GM19468 (cell line): Measurements from ENCODE around the gene ZNF398.
"Not testable (repeated sequence)": the region's sequence is repeated elsewhere in the genome, so short reads cannot be mapped to it uniquely, and the experiment has no call there.

Experiments
- ATAC-seq: cut with Tn5 transposase; IDR thresholded peaks from one replicate; pipeline ENCODE4 v1.9.1; 2021; ENCODE audit warnings: mild to moderate bottlenecking, moderate library complexity, moderate number of reproducible peaks; ENCODE audit not compliant: unreplicated experiment; ENCODE audit errors: extremely low read depth

Gene ZNF398

DNA sequence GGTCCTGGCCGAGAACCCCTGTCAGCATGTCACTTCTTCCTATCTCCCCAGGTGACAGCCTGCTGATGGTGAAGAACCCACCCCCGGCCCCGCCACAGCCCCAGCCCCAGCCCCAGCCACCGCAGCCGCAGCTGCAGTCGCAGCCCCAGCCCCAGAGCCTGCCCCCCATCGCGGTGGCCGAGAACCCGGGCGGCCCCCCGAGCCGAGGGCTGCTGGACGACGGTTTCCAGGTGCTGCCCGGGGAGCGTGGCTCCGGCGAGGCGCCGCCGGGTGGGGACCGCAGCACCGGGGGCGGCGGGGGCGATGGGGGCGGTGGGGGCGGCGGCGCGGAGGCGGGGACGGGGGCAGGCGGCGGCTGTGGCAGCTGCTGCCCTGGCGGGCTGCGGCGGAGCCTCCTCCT, 76.5 kb downstream of the ZNF398 start:
- ATAC-seq: no peak

DNA sequence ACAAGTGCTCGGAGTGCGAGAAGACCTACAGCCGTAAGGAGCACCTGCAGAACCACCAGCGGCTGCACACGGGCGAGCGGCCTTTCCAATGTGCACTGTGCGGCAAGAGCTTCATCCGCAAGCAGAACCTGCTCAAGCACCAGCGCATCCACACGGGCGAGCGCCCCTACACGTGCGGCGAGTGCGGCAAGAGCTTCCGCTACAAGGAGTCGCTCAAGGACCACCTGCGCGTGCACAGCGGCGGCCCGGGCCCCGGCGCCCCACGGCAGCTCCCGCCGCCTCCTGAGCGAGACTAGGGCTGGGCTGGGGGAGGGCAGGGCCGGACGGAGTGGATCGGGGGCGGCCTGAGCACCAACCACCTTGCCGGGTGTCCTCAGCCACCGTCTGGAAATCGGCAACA, 77.1 kb downstream of the ZNF398 start:
- ATAC-seq: no peak

DNA sequence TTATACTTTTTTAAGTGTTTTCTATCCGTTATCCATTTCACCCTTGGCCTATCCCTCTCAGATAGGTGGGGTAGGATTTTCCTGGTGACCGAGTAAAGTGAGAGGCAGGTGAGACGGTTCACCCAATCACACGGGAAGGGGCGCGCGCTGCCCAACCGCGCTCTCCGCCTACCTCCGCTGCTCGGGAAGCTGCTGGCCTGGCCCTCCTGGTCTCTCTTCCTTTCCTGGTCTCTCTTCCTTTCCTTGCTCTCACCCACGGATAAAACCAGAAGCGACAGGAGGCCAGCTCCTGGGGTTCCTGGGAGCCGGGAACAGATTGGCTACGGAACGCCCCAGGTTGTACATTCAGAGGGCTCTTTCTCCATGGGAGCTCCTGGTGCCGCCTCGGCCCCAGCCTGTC, 77.9 kb downstream of the ZNF398 start:
- no peak for ATAC-seq

DNA sequence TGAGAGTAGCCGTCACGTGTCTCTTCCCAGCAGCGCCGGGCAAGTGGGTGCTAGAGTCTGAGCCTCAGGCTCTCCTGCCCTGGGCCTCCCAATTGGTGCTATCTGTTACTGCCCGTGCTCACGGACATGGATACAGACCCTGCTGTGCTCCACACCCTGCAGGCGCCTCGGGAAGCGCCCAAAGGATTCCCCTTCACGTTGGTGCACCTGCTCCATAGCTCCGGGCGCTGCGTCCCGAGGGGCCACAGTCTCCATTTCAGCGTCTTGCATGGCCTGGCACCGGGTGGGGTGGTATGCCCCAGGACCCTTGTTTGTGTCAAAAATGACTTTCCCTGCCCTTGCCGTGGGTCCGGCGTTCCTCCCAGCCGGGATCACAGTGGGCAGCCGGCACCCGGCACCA, 78.4 kb downstream of the ZNF398 start:
- no peak for ATAC-seq

DNA sequence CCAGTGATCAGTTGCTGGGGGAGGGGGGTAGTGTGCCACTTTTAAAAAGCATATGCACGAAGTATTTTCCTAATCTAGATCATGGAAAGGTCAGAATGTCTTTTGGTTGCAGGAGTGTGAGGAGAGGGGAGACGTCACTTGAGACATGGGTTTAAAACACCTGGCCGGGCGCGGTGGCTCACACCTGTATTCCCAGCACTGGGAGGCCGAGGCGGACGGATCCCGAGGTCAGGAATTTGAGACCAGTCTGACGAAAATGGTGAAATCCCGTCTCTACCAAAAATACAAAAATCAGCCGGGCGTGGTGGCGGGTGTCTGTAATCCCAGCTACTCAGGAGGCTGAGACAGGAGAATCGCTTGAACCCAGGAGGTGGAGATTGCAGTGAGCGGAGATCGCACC, 79.1 kb downstream of the ZNF398 start:
- ATAC-seq: not testable (repeated sequence)

DNA sequence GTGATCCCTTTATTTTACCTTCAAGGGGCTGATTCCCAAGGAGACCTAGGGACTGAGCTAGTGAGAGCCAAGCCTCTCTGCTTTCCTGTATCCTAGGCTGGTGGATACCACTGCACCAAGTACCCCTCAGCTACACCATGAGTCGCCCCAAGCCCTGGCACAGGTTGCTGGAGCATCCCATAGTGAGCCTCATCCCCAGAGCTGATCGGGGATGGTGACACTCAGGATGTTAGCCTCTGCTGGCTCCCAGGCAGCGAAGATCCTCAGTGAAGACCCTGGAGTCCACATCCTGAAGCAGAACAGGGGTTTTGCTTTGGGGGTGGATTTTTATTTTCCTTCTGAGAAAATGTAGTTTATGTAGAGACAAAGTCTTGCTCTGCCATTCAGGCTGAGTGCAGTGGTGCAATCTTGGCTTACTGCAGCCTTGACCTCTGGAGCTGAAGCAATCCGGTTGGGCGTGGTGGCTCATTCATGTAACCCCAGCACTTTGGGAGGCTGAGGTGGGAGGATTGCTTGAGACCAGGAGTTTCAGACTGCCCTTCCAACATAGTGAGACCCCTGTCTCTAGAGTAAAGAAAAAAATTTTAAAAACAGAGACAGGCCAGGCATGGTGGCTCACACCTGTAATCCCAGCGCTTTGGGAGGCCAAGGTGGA, 79.7 kb downstream of the ZNF398 start:
- no peak for ATAC-seq

DNA sequence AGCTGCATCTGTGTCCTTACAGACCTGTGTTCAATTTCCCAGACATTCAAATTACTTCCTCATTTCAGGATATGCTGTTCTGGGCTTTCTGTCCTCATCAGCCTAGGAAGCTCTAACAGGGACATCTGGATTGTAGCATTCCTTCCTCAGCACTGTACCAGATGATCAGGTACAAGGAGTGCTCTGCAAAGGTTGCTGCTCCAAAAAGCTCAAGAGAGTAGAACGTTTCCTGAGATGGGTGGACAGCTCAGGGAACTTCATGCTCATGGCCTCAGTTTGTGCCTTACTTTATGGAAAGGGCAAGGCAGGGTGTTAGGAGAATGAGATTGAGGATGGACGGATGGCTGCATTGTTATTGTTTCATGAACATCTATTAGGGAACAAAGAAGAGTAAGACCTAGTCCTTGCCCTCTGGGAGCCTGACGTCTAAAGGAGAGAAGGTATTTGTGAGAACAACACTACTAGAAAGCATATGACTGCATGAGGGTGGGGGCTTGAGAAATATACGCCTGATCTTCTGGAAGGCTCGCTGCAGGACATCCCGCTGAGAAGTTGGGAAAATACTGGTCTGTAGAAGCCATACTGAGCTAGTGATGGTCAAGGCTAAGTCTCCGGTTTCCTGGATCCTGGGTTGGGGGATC, 81.7 kb downstream of the ZNF398 start:
- ATAC-seq: no peak

DNA sequence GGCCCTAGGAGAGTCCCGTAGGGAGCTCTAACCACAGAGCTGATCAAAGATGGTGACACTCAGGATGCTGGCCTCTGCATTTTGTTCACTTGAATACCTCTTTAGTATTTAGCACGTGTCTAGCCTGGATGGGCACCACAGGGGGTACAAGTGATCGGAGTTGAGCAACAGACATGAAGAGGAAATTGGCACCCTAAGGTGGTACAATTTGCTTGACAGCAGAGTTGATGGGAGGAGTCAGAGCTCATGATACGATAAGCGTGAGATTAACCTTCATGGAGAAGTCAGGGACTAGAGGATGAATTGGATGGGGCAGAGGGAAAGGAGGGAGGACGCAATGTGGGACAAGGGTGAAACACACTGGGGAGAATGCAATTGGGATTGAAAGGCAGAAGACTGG, 82.3 kb downstream of the ZNF398 start:
- no peak for ATAC-seq

DNA sequence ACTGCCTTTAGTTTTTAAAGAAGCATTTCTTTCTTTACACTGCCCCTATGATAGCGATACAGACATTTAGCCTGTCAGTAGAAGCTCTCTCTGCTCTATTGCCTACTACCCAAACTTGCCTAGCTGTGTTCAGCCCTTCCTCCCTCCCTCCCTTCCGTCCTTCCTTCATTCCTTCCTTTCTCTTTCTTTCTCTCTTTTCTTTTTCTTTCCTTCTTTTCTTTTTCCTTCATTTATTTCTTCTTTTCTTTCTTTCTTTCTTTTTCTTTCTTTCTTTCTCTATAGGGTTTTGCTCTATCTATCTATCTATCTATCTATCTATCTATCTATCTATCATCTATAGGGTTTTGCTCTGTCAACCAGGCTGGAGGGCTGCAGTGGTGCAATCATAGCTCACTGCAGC, 85.1 kb downstream of the ZNF398 start:
- ATAC-seq: no peak
